CD4-positive, alpha-beta T cell treated with Interleukin-6 at 100 ng/mL for 8 hours (primary cell): Measurements from ENCODE around the gene PNPLA5.
"Not testable (repeated sequence)": the region's sequence is repeated elsewhere in the genome, so short reads cannot be mapped to it uniquely, and the experiment has no call there.

Source experiments
- DNase-seq: peaks from one replicate; pipeline ENCODE4 v3.0.0-alpha.2; 2020; ENCODE audit warnings: mixed read lengths, low spot score

PNPLA5 gene

DNA sequence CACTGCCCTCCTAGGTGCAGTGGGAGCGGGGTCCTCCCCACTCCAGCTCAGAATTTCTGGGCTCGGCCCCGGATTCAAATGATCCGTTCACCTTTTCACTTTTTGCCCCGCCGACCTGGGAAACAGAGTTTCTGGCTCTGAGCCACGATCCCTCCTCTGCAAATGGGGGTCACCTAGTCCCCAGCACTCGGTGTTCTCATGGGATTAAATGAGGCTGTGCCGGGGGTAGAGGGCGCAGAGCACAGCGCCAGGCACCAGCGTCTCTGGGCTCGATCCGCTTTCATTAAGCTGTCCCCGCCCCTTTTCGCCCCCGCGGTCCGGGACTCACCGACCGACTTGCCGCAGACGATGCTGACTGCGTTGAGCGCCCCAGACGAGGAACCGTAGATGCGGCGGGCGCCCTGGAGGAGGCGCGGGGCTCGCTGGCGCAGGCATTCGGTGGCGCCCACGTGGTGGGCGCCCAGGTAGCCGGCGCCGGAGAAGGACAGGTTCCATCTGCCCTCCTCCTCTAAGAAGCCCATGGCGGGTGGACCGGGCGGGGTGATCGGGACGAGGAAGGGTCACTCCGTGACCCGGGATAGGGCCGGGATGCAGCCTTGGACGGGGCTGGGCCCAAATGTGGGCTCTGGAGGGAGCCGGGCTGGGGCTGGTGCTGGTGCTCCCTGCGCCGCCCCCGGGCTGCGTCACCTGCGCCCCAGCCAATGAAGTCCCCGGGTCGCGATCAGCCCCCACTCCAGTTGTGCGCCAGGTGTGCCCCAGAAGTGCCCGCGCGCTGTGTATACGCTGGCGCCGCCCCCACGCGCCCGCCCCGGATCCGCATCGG, at the start of gene PNPLA5:
TSS of gene PNPLA5 (minus strand) at position 654 of the 823 bp plus-strand sequence. CDS start at position 521, 133 bp downstream.
- DNase-seq: no peak

GRCh38 chr22:43941449-43941848, 49.6 kb upstream of the PNPLA5 start:
- no peak for DNase-seq

GRCh38 chr22:43931771-43932170, 40.0 kb upstream of the PNPLA5 start:
- no peak for DNase-seq

DNA sequence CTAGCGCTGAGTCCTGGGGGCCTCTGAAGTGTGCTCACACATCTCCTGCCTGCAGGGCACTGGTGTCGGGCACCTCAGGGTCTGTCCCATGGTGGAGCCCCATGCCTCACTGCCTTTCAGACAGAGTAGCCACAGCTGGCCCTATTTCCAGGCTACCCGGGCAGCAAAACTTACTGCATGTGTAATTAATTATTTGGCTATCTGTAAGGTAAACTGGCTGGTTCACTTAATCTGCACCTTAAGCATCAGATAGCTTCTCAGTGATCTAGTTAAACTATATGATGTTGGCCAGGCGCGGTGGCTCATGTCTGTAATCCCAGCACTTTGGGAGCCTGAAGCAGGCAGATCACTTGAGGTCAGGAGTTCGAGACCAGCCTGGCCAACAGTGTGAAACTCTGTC, 37.1 kb upstream of the PNPLA5 start:
- no peak for DNase-seq

DNA sequence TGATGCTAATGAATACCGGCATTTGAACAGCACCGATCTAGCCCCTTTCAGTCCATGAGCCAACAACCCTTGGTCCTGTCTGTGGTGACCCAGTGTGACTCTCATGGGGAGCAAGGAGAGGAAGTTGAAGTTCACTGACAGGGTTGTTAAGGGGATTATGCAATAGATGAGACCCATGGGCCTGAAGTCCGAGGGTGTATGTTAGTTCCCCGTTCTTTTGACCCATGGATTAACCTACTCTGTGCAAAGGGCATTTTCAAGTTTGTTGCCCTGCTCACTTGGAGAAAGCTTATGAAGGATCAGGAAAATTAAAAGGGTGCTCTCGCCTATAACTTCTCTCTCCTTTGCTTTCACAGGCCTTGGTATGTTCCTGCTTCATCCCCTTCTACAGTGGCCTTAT, 36.7 kb upstream of the PNPLA5 start:
- DNase-seq: no peak

DNA sequence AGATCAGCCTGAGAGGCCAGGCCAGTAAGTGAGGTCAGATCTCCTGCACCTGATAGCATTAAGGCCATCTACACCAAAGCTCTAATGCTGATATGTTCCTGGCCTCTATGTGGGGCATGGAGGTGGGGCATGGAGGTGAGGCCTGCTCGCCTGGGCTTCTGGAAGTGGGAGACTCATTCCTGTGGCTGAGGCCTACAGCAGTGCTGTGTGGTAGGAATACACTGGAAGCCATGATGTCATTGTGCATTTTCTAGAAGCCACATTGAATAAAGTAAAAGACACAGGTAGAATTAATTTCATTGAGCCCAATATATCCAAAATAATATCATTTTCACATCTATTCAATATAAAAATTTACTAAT, 34.5 kb upstream of the PNPLA5 start:
- DNase-seq: no peak

DNA sequence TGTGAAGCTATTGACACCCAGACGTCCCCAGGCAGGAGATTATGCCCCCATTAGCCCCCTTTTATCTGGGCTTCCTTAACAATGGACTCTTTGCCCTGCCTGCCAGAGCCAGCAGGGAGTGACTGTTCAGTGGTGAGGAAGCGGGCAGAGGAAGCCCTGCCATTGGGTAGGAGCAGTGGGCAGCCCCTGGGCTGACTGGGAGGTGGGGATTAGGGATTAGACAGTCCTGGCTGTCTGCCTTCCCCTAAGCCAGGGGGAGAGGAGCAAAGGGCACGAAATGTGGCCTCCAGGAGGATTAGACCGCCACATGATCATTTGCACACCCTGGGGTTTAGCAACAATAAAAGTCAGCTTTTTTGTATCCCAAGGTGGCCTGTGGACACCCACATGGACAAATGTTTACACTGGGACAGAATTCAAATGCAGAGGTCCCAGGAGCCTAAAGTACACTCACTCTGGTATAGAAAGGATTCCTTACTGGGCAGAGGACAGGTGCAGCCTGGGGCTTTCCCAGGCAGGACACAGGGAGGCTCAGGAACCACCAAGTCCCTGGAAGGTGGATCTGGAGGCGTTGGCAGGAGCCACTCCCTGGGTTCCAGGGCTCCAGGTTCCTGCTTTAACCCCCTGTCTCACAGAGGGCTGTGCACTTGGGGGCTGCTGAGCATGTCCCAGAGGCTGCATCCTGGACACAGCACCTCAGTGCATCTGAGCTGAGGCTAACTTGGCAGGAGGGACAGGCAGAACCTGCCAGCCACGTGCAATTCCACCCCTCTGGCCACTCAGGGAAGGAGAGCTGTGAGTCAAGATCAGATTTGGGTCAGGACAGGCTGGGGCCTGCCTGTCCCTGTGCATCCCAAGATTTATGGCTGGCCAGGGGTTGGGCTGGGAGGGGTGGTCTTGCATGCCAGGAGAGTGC, 33.9 kb upstream of the PNPLA5 start:
- no peak for DNase-seq

DNA sequence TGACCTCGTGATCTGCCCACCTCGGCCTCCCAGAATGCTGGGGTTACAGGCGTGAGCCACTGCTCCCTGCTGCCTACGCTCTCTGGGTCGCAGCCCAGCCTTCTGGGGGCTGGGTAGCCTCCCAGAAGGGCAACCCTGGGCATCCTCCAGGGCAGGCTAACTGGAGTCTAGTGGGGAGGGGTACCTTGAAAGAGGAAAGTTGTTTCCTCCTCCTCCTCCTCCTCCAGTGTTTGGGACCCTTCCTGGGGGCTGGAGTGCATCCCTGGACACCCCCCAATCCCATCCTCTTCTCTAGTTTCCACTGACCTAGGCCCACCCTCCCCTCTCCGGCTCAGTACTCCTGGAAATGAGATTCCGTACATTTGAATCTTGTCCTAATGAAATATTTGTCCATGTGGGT, 33.1 kb upstream of the PNPLA5 start:
- no peak for DNase-seq

DNA sequence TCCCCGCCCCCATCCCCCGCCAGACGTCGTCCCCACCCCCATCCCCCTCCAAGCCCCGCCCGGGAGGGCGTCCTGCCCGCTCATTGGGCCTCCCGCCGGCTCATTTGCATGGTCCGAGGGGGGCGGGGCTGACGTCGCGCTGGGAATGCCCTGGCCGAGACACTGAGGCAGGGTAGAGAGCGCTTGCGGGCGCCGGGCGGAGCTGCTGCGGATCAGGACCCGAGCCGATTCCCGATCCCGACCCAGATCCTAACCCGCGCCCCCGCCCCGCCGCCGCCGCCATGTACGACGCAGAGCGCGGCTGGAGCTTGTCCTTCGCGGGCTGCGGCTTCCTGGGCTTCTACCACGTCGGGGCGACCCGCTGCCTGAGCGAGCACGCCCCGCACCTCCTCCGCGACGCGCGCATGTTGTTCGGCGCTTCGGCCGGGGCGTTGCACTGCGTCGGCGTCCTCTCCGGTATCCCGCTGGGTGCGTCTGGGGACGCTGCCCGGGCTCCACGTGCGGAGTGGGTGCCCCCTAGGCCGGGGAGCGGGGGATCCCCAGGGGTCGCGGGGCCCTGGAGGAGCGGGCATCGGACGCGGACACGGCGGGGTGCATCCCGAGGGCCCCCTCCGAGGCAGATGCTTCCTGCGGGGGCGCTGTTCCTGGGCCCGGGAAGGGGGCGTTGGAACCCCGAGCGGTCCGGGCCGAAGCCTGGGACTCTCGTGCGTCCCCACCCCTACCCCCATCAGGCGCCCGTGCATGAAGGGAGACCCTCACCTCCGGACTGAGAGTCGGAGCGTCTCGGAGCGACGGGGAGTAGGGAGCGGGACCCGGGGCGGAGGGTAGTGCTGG, 32.0 kb upstream of the PNPLA5 start, which contains the start of gene PNPLA3:
TSS of gene PNPLA3 (plus strand) at position 175 of the 834 bp plus-strand sequence. CDS start at position 282, 107 bp downstream.
- DNase-seq: peak; percentile 70

- no peak for DNase-seq
Observed at GRCh38 chr22:43923191-43923590, 31.4 kb upstream of the PNPLA5 start.

DNA sequence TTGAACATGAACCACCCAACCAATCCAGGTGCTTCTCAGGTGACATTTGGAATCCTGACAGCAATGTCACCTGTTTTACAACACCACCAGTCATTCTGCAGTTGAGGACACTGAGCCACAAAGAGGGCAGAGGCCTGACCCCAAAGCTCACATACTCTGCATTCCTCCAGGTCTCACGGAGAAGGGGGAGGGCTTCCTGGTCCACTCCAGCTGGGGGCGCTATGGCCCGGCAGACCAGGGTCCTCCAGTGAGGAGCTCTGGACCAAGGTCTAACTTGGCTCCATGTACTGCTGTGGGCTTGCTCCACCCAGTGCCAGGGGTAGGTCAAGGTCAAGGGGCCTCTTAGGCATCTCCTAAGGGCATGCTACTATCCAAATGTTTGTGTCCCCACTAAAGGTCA, 30.3 kb upstream of the PNPLA5 start:
- DNase-seq: no peak

GRCh38 chr22:43921370-43921769, 29.6 kb upstream of the PNPLA5 start:
- no peak for DNase-seq

DNA sequence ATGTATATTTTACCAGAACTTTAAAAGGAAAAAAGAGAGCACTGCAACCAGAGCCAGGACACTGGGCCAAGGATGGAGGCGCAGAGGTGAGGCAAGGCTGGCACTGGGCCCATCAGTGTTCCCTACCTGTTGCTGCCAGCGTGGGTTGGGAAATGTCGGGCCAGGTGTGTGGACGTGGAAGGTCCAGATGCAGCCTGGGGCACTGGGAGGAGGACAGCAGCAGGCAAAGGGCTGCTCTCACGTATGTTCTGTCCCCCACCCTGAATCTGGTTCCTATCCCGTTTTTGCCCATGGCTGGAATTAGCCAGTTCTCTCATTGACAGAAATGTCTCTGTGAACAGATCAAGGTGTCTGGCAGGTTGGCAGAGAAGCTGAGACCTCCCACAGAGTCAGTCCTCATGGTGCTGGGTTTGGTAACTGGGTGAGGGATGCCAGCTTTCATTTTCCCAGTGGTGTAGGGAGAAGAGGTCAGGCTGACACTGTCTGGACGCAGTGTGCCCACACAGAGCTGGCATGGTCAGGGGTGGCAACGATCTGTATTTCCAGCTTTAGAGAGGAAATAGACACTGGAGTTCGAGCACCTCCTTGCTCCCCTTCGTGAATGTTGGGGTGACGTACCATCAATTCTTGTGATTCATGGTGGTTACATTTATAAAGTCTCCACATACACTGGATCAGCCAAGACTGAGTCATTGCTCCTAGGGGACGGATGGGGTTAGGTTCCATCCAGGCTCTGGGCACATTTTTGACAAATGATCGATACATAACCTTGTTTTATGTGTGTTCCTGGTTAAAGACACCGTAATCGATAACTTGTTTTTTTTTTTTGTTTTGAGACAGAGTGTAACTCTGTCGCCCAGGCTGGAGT, 27.5 kb upstream of the PNPLA5 start:
- no peak for DNase-seq

DNA sequence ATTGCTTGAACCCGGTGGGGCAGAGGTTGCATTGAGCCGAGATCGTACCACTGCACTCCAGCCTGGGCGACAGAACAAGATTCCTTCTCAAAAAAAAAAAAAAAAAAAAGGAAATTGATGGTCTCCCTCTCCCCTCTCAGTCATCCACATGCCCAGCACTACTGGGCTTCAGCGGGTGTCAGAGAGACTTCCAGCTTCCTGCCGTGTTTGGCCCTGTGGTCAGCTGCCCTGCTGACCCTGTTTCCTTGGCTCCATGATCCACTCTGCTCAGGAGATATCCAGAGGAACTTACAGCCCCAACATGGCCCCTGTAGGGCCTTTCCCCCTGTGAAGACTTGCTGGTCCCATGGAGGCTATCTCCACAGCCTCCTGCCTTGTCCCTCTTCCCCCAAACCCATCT, 25.7 kb upstream of the PNPLA5 start:
- no peak for DNase-seq

DNA sequence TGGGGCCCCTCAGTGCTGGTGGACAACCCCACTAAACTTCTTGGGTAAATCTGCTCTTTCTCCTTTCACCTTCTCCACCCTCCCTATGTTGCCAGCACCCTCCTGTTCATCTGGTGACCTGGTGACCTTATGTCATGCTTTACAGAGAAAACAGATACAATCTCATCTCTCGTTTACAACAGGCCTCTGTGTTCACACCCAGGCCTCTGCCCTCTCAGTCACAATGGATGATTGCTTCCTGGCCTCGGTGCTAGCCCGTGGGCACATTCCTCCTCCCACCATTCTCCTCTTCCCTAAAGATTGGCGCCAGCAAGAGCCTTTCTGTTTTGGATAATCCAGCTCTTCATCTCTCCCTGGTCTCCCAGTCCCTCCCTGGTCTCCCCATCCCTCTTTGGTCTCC, 19.5 kb upstream of the PNPLA5 start:
- DNase-seq: no peak

GRCh38 chr22:43910178-43910695, 18.4 kb upstream of the PNPLA5 start:
- DNase-seq: no peak

DNA sequence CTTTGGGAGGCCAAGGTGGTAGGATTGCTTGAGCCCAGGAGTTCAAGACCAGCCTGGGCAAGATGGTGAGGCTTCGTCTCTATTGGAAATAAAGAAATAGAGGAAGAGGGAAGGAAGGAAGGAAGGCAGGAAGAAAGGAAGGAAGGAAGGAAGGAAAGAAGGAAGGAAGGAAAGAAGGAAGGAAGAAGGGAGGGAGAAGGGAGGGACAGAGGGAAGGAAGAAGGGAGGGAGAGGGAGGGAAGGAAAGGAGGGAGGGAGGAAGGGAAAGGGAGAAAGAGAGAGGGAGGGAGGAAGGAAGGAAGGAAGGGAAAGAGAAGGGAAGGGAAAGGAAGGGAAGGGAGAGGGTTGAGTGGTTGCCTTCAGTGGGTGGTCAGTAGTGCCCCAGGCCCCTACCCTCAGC, 17.9 kb upstream of the PNPLA5 start:
- DNase-seq: no peak

DNA sequence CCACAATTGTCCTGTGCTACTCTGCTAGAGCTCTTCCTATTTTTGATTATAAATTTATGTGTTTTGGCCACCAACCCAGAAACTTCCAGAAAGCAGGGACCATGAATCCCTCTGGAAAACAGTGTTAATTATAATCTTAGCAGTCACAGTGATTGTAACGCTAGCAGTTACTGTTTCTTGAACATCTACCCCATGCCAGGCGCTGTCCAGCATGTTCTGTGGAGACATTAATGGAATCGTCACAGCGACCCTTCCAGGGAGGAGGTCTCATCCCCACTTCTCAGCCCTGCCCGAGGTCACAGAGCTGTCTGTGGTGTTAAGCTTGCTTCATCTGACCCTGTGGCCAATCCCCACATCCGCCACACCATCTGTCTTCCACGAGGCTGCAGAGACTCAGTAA, 13.9 kb upstream of the PNPLA5 start:
- no peak for DNase-seq

DNA sequence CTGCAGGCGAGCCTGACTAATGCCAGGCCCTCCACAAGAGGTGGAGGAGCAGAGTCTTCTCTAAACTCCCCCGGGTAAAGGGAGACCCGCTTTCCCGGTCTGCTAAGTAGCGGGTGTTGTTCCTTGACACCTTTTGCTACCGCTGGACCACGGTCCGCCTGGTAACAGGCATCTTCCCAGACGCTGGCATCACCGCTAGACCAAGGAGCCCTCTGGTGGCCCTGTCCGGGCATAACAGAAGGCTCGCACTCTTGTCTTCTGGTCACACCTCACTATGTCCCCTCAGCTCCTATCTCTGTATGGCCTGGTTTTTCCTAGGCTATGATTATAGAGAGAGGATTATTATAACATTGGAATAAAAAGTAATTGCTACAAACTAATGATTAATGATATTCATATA, 12.6 kb upstream of the PNPLA5 start:
- not testable (repeated sequence) for DNase-seq

GRCh38 chr22:43903033-43903432, 11.2 kb upstream of the PNPLA5 start:
- DNase-seq: not testable (repeated sequence)
